HCT116 (cell line): Measurements from ENCODE around the gene AUP1.

Experiments used
- CTCF ChIP-seq, 3 experiments: fragments of 200-600 bp in 1 of 3; sonication (generic) in 1 of 3; IDR thresholded peaks in 2 of 3; conservative IDR thresholded peaks in 1 of 3; 2 replicates each; pipeline ENCODE4 v1.5.1; 2012 to 2017; ENCODE audit warnings: low read depth in 2 of 3, low read length in 2 of 3, antibody characterized with exemption in 1 of 3, borderline replicate concordance in 1 of 3, control low read depth in 1 of 3, mild to moderate bottlenecking in 1 of 3, mixed read lengths in 1 of 3, mixed run types in 1 of 3, moderate library complexity in 1 of 3; ENCODE audit not compliant: insufficient read depth in 1 of 3
- JUND ChIP-seq: IDR thresholded peaks from 2 replicates; pipeline ENCODE4 v1.6.1; 2012
- POLR2A ChIP-seq: IDR thresholded peaks from 2 replicates; pipeline ENCODE4 v1.7.0; 2011; ENCODE audit warnings: borderline replicate concordance; ENCODE audit not compliant: insufficient read depth, insufficient read length; ENCODE audit errors: extremely low read depth
- ZNF274 ChIP-seq: fragments of 200-500 bp; sonication (Bioruptor generic); IDR thresholded peaks from 2 replicates; pipeline ENCODE4 v1.6.1; 2014; ENCODE audit warnings: mild to moderate bottlenecking, low read depth, low read length, inconsistent platforms

GRCh38 chr2:74489906-74490305 lies 39.6 kb downstream of the AUP1 start:
- no peak for TF ChIP-seq CTCF (IDR thresholded peaks at IDR 0.05 in 2 of 3, conservative IDR thresholded peaks at IDR 0.05 in 1 of 3; ENCODE audit: borderline replicate concordance in 1 of 3, insufficient read depth in 1 of 3, low read depth in 2 of 3, low read length in 2 of 3)
- TF ChIP-seq POLR2A, result no peak
- TF ChIP-seq ZNF274, result no peak
- no peak for TF ChIP-seq JUND
